Bronchial epithelial cell (primary cell): ENCODE measurements around the gene ETDC. TPM values are rescaled to one million over a fixed set of nuclear protein-coding genes. Genes with fewer than 3 reads are reported as not detected.
"Not testable (repeated sequence)": the region's sequence is repeated elsewhere in the genome, so short reads cannot be mapped to it uniquely, and the experiment has no call there.

Experiments used
- DNase-seq: peaks from one replicate; pipeline ENCODE4 v3.0.0-alpha.2; 2010; ENCODE audit warnings: low read depth
- FAIRE-seq: peaks from 2 replicates; lab custom pipeline; 2011; peaks lifted over from hg19 to GRCh38; lab: Jason Lieb, UNC
- H3K27me3 ChIP-seq: 2 replicates; pipeline ENCODE4 v1.5.1; 2011; ENCODE audit warnings: low read length; ENCODE audit not compliant: control insufficient read depth, insufficient read depth
- H3K36me3 ChIP-seq: 2 replicates; pipeline ENCODE4 v1.5.1; 2011; ENCODE audit warnings: low read length; ENCODE audit not compliant: control insufficient read depth, insufficient read depth
- H3K4me3 ChIP-seq: 2 replicates; pipeline ENCODE4 v1.5.1; 2011; ENCODE audit warnings: mild to moderate bottlenecking, low read depth, low read length, control low read depth
- total RNA-seq: library from RNA; depleted of rRNA; stranded (reverse); fragments of >200 nt; gene quantifications from 2 replicates; pipeline ENCODE4 v1.2.1, GENCODE V29; 2014
- TF ChIP-seq, protein P1 (sequence below): IDR thresholded peaks from 2 replicates; pipeline ENCODE4 v1.5.1; 2011; ENCODE audit warnings: mild to moderate bottlenecking, moderate library complexity, low read length, control low read depth, inconsistent platforms; ENCODE audit not compliant: insufficient read depth, severe bottlenecking

Gene ETDC
- total RNA-seq, 1 donor from 2014 or later: not detected

DNA sequence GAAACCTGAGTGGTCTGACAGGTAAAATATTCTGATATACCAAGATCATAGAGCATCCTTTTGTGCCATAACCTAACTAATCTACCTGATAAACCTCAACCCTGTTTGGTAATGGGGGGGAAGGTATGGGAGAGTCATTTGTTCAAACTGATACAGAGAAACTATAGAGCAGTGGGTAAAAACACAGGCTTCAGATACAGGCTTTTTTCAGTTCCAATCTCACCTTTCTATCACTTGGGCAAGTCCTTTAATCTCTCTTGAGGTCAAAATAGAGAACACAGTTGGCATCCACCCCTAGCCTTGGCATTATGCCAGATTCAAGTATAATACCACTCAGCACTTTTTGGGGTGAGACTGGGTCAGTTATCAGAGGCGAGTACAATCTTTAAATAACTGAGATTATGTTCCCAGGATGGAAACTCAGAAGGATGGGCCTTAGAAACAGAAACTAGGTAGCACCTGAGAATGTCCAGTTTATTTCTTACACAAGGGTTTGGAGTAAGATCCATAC is 880 bp upstream of the ETDC start:
- no peak for DNase-seq

DNA sequence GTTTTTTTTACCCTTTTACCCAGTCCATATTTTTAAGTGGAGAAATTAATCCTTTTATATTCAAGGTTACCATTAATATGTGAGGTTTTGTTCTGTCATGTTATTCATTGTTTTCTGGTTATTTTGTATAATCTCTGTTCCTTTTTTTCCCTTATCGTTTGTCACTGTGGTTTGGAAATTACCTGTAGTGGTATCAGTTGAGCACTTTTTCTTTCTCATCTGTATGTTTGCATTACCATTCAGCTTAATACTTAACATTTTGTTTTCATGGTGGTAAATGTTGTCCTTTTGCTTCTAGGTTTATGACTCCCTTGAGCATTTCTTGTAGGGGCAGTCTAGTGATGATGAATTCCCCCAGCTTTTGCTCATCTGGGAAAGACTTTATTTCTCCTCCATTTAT is 6.6 kb downstream of the ETDC start:
- DNase-seq: no peak
- no peak for FAIRE-seq
- no peak overlapping the region for H3K4me3 ChIP-seq

More for the DNA sequence above, 880 bp upstream of the ETDC start:
- TF ChIP-seq, protein P1, sequence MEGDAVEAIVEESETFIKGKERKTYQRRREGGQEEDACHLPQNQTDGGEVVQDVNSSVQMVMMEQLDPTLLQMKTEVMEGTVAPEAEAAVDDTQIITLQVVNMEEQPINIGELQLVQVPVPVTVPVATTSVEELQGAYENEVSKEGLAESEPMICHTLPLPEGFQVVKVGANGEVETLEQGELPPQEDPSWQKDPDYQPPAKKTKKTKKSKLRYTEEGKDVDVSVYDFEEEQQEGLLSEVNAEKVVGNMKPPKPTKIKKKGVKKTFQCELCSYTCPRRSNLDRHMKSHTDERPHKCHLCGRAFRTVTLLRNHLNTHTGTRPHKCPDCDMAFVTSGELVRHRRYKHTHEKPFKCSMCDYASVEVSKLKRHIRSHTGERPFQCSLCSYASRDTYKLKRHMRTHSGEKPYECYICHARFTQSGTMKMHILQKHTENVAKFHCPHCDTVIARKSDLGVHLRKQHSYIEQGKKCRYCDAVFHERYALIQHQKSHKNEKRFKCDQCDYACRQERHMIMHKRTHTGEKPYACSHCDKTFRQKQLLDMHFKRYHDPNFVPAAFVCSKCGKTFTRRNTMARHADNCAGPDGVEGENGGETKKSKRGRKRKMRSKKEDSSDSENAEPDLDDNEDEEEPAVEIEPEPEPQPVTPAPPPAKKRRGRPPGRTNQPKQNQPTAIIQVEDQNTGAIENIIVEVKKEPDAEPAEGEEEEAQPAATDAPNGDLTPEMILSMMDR: no peak
- Histone ChIP-seq H3K36me3 (no peaks in the 10 kb centered on the region), H3K4me3 (no peak overlapping the region), H3K27me3 (no peaks in the 10 kb centered on the region)
- FAIRE-seq: no peak

DNA sequence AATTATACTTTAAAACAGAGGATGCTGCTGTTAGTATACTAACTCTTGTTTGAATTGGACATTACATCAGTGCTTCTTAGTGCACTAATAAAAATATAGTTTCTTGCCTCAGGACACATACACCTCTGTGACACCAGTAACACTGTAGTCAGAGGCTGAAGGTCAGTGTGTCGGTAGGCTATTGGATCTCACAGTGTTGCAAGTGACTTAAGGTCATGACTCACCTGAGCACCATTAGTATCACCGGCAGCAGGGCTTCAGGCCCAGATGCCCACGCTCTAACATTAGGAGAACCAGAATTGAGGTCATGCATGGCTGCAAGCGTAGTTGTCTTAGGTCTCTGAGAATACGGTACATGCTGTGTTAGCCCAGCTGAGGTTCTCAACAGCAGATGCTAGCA is 15.2 kb downstream of the ETDC start:
- DNase-seq (no peak), FAIRE-seq (no peak)
- TF ChIP-seq, protein P1: no peak
- Histone ChIP-seq H3K36me3 (no peaks in the 10 kb centered on the region), H3K27me3 (no peaks in the 10 kb centered on the region), H3K4me3 (no peak overlapping the region)

More for the DNA sequence above, 6.6 kb downstream of the ETDC start:
- no peaks in the 10 kb centered on the region for H3K36me3 ChIP-seq
- H3K27me3 ChIP-seq: no peaks in the 10 kb centered on the region
- TF ChIP-seq, protein P1: no peak

DNA sequence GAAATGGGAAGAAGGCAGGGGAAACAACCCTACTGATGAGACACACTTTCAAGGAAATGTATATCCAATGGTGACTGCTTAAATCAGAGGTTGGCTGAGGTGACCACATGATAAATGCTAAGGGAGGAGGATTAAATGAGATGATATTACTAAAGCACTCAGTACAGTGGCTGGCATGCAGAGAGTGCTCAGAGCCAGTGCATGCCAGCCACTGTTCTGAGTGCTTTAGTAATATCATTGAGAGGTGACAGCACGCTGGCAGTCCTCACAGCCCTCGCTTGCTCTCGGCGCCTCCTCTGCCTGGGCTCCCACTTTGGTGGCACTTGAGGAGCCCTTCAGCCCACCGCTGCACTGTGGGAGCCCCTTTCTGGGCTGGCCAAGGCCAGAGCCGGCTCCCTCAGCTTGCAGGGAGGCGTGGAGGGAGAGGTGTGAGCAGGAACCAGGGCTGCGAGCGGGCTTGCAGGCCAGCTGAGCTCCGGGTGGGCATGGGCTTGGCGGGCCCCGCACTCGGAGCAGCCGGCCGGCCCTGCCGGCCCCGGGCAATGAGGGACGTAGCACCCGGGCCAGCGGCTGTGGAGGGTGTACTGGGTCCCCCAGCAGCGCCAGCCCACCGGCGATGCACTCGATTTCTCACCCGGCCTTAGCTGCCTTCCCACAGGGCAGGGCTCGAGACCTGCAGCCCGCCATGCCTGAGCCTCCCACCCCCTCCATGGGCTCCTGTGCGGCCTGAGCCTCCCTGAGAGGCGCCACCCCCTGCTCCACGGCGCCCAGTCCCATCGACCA is 15.9 kb downstream of the ETDC start:
- H3K4me3 ChIP-seq, H3K36me3 ChIP-seq, H3K27me3 ChIP-seq, FAIRE-seq, DNase-seq: not testable (repeated sequence)

DNA sequence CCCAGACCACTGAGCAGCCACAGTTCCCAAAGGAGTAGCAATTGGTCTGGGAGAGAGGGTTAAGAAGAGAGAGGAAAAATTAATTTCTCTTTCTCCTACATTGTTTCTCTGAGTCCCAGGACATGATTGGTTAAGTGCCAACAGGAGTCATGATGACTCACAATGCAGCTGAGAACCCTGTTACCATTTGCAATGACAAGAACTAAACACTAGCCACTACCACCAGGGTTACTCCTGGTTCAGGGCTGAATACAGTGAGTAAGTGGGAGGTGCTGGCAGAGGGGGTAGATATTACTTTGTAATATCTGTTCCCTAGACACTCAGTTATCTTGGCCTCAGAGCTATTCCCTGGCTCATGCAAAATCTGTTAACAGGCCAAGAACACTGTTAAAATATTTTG is 18.0 kb downstream of the ETDC start:
- peak; percentile 78 for DNase-seq
- TF ChIP-seq, protein P1: no peak
- Histone ChIP-seq H3K36me3 (no peaks in the 10 kb centered on the region), H3K27me3 (no peaks in the 10 kb centered on the region), H3K4me3 (no peak overlapping the region)
- FAIRE-seq: no peak

DNA sequence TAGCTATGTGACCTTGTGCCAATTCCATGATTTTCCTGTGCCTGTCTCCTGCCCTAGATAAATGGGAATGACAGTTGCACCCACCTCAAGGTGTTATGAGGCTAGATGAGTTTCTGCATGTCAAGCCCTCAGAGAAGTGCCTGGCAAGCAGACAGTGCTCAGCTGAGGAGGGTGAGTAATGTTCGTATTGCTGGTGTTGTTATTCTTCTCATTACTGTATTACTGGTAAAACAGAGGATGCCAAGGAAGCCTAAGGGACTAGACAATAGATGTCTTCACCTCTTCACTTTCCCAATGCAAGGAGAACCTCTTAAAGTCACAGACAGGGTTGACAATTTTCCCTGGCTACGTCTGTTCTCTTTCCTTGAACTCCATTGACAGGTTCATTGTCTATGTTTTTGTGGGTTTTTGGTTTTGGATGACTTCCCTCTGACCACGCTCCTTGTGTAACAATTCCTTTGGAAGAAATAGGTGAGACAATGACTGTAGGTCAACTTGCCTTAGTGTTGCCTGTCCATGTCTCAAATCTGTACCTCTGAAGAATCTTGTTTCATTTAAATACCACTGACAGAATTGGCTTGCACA is 19.2 kb downstream of the ETDC start:
- Histone ChIP-seq H3K27me3 (no peaks in the 10 kb centered on the region), H3K36me3 (no peaks in the 10 kb centered on the region), H3K4me3 (no peak overlapping the region)
- DNase-seq (peak; percentile 50), FAIRE-seq (no peak)
- TF ChIP-seq, protein P1: no peak
